Epithelial cell of esophagus (primary cell): Measurements from ENCODE around the gene ATP1A1.

Source experiments
- DNase-seq: peaks from one replicate; pipeline ENCODE4 v3.0.0; 2010; ENCODE audit warnings: low read depth
- H3K4me3 ChIP-seq: 2 replicates; pipeline ENCODE4 v1.5.1; 2011; ENCODE audit warnings: mild to moderate bottlenecking, low read length, control low read depth
- TF ChIP-seq, protein P1 (sequence below): IDR thresholded peaks from 2 replicates; pipeline ENCODE4 v1.5.1; 2011; ENCODE audit warnings: low read depth, mild to moderate bottlenecking, low read length, control low read depth, inconsistent platforms; ENCODE audit not compliant: insufficient read depth; ENCODE audit errors: missing control alignments

ATP1A1 gene

GRCh38 chr1:116412898-116413297, 39.9 kb downstream of the ATP1A1 start:
- TF ChIP-seq, protein P1, sequence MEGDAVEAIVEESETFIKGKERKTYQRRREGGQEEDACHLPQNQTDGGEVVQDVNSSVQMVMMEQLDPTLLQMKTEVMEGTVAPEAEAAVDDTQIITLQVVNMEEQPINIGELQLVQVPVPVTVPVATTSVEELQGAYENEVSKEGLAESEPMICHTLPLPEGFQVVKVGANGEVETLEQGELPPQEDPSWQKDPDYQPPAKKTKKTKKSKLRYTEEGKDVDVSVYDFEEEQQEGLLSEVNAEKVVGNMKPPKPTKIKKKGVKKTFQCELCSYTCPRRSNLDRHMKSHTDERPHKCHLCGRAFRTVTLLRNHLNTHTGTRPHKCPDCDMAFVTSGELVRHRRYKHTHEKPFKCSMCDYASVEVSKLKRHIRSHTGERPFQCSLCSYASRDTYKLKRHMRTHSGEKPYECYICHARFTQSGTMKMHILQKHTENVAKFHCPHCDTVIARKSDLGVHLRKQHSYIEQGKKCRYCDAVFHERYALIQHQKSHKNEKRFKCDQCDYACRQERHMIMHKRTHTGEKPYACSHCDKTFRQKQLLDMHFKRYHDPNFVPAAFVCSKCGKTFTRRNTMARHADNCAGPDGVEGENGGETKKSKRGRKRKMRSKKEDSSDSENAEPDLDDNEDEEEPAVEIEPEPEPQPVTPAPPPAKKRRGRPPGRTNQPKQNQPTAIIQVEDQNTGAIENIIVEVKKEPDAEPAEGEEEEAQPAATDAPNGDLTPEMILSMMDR, result no peak
- DNase-seq, result no peak
- H3K4me3 ChIP-seq, result no peak overlapping the region

DNA sequence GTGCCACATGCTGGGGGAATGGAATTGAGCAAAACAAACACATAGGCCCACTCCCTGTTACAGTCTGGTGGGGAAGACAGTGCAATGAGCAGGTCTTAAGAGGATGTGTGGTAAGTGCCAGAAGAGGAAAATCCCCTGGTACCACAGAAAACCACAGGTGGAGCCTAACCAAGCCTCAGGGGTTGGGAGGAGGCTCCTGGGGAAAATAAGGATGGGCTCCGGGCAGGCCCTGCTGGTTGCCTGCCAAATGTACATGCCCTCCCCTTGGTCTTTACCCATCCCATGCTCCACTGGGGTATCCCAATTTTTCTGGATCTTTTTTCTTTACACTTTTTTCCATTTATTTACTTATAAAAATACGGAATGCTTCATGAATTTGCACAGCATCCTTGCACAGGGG, 40.4 kb downstream of the ATP1A1 start:
- TF ChIP-seq, protein P1, result no peak
- no peak for DNase-seq
- no peak overlapping the region for H3K4me3 ChIP-seq

- no peak for DNase-seq
- TF ChIP-seq, protein P1, result no peak
- H3K4me3 ChIP-seq, result no peak overlapping the region
Measured at GRCh38 chr1:116414364-116414763, 41.3 kb downstream of the ATP1A1 start.

- TF ChIP-seq, protein P1, result no peak
- no peak overlapping the region for H3K4me3 ChIP-seq
- DNase-seq, result no peak
Measured at GRCh38 chr1:116415200-116415698, 42.2 kb downstream of the ATP1A1 start.

- TF ChIP-seq, protein P1, result no peak
- DNase-seq, result no peak
- no peak overlapping the region for H3K4me3 ChIP-seq
Measured at GRCh38 chr1:116415699-116416533, 42.9 kb downstream of the ATP1A1 start.

DNA sequence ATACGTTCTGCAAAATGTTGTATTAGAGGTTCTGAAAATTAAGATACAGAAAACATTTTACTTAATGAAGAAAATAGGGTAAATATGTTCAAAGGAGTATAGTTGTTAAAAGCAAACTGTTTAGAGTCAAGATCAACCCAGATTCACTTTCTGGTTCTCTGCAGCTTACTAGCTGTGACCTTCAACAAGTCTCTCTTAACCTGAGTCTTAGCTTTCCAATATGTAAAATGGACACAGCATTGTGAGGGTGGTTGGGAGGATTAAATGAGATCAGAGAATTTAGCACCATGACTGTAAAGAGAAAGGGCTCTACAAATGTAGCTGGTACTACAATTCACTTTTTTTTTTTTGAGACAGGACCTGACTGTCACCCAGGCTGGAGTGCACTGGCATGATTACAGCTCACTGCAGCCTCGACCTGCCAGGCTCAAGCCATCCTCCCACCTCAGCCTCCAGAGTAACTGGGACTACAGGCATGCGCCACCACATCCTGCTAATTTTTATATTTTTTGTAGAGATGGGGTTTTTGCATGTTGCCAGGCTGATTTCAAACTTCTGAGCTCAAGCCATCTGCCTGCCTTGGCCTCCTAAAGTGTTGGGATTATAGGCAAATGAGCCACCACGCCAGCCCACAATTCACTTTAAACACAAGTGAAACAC, 43.9 kb downstream of the ATP1A1 start:
- TF ChIP-seq, protein P1, result no peak
- H3K4me3 ChIP-seq, result no peak overlapping the region
- no peak for DNase-seq
